Measurements from ENCODE around the gene CLSTN2. TPM values are rescaled to one million over a fixed set of nuclear protein-coding genes. Genes with fewer than 3 reads are reported as not detected.

CLSTN2 gene
- total and polyA plus RNA-seq, 2 of the 8 experiments (the other 6 are each of a cell fraction or from before 2014, with no cell fraction given), result 0.39 to 0.52 TPM

DNA sequence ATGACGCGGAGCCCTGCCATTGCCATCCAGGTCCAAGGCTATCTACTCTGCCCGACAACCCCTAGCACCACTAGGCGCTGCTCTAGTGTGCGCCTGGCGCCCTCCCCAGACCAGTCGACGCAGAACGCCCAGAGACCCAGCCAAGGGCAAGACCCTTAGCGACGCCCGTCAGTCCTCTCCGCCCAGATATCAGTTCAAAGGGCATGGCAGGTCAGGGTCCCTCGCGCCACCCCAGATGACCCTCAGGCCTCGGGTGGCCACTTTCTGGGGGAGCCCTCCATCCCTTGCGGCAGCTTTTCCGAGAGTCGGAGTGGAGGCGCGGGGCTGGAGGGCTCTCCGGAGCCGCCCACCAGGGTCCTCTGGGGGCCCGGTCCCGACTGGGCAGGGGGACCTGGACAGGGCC lies 371 bp upstream of the CLSTN2 start:
- DNase-seq (ENCODE audit: low read depth in 1 of 2, low spot score in 2 of 2), result peak; percentile 71 to 87
- ChIA-PET CTCF (ENCODE audit: partially characterized antibody) (interaction anchor here (0.6 to 5.7 kb wide), 15 partner anchors 8 to 416 kb away, joined by 3 to 60 read pairs (median 4); no protein-coding TSS in a partner anchor), POLR2A (ENCODE audit: partially characterized antibody) (no interaction called here)
- Histone ChIP-seq H3K9me3 (ENCODE audit: insufficient read depth in 2 of 2, low read depth in 1 of 2, low read length in 1 of 2) (no peaks in the 10 kb centered on the region), H3K56ac (replicated peaks; ENCODE audit: insufficient read length, low read depth, low read length) (no peak overlapping the region), H2AFZ (ENCODE audit: low read length) (no peak overlapping the region), H3K9ac (replicated peaks in 1 of 4; ENCODE audit: extremely low read depth in 1 of 4, low read depth in 3 of 4, low read length in 3 of 4) (no peak overlapping the region), H3K4me2 (ENCODE audit: insufficient read depth in 1 of 2, low read depth in 2 of 2, low read length in 2 of 2) (peak overlapping the region; percentile 68 to 99), H3K79me2 (ENCODE audit: control insufficient read depth in 1 of 2, insufficient read depth in 2 of 2, low read length in 2 of 2) (no peaks in the 10 kb centered on the region), H3K23ac (ENCODE audit: insufficient read length) (no peak overlapping the region), H2BK20ac (ENCODE audit: low read length) (no peak overlapping the region), H4K5ac (ENCODE audit: insufficient read length, low read depth, low read length) (no peak overlapping the region), H4K91ac (replicated peaks; ENCODE audit: insufficient read length, low read length) (no peak overlapping the region), H3K79me1 (ENCODE audit: low read depth, low read length) (no peaks in the 10 kb centered on the region), H2BK5ac (ENCODE audit: low read depth, low read length) (no peak overlapping the region), H3K4ac (replicated peaks; ENCODE audit: insufficient read length, low read depth, low read length) (no peak overlapping the region), H3K4me3 (ENCODE audit: extremely low read depth in 1 of 4, insufficient read depth in 2 of 4, low read depth in 3 of 4, low read length in 4 of 4) (peak overlapping the region; percentile 49 to 83 (median 56)), H3K4me1 (replicated peaks in 1 of 4; ENCODE audit: control insufficient read depth in 3 of 4, insufficient read depth in 4 of 4, low read length in 3 of 4) (peaks cover 3 to 7% (median 5%) of the 10 kb centered on the region in 4 experiments; a peak in 5 of 7 replicates), H2BK15ac (ENCODE audit: low read length) (no peak overlapping the region), H3K27ac (ENCODE audit: low read depth, low read length) (no peak overlapping the region), H3K23me2 (ENCODE audit: low read depth, low read length) (peaks cover 11% of the 10 kb centered on the region; the same call in 1 of the 2 replicates), H3K18ac (ENCODE audit: extremely low read depth, low read length) (no peak overlapping the region; the same call in 1 of the 2 replicates), H2BK120ac (replicated peaks; ENCODE audit: low read depth, low read length) (no peak overlapping the region), H4K8ac (ENCODE audit: extremely low read depth, insufficient read depth, low read length) (no peak overlapping the region; the same call in 1 of the 2 replicates), H3K27me3 (replicated peaks in 1 of 4; ENCODE audit: control insufficient read depth in 3 of 4, extremely low read depth in 1 of 4, insufficient read depth in 3 of 4, low read length in 3 of 4) (peaks cover 14 to 30% (median 24%) of the 10 kb centered on the region in 4 experiments), H2AK5ac (ENCODE audit: low read depth, low read length) (no peak overlapping the region), H3K14ac (ENCODE audit: insufficient read length) (no peak overlapping the region), H4K20me1 (replicated peaks in 1 of 2; ENCODE audit: control insufficient read depth in 1 of 2, insufficient read depth in 2 of 2, low read length in 2 of 2) (peaks cover 0 to 4% of the 10 kb centered on the region in 2 experiments), H3K36me3 (ENCODE audit: control insufficient read depth in 2 of 4, insufficient read depth in 4 of 4, low read length in 3 of 4) (no peaks in the 10 kb centered on the region), H2BK12ac (ENCODE audit: low read depth, low read length) (no peak overlapping the region)
- FAIRE-seq, result peak; percentile 66
- WGBS, 2 experiments (ENCODE audit: extremely low coverage in 1 of 2, insufficient coverage in 1 of 2, insufficient read length in 1 of 2, insufficient replicate concordance in 2 of 2, low coverage in 1 of 2, low lambda C conversion rate in 2 of 2, missing lambda C conversion rate in 1 of 2), result 3% methylated on average over 22 of the region's 25 CpGs; no CpG with 5 or more reads in 1 of the 2 experiments
- no peak for TF ChIP-seq CEBPB (IDR thresholded peaks at IDR 0.05; ENCODE audit: low read depth, low read length)
- no peak for TF ChIP-seq SIX5 (IDR thresholded peaks at IDR 0.05; ENCODE audit: low read depth, low read length)
- TF ChIP-seq MAX (IDR thresholded peaks at IDR 0.05), result 0 out of 2 replicates have a peak, but pooled peaks have one; percentile 28
- peak; percentile 48; the same call in 1 of the 2 replicates for TF ChIP-seq YY1 (IDR thresholded peaks at IDR 0.05; ENCODE audit: low read depth, low read length)
- TF ChIP-seq EGR1 (IDR thresholded peaks at IDR 0.05; ENCODE audit: borderline replicate concordance, low read depth, low read length), result no peak
- no peak for TF ChIP-seq GTF2F1 (IDR thresholded peaks at IDR 0.05; ENCODE audit: borderline replicate concordance, low read depth, low read length)
- TF ChIP-seq E2F6 (IDR thresholded peaks at IDR 0.05), result no peak
- TF ChIP-seq KDM5A (IDR thresholded peaks at IDR 0.05; ENCODE audit: low read length), result peak; percentile 44; the same call in 1 of the 2 replicates
- peak; percentile 75 for TF ChIP-seq RFX5 (IDR thresholded peaks at IDR 0.05; ENCODE audit: borderline replicate concordance, low read depth, low read length)
- TF ChIP-seq, protein P1, sequence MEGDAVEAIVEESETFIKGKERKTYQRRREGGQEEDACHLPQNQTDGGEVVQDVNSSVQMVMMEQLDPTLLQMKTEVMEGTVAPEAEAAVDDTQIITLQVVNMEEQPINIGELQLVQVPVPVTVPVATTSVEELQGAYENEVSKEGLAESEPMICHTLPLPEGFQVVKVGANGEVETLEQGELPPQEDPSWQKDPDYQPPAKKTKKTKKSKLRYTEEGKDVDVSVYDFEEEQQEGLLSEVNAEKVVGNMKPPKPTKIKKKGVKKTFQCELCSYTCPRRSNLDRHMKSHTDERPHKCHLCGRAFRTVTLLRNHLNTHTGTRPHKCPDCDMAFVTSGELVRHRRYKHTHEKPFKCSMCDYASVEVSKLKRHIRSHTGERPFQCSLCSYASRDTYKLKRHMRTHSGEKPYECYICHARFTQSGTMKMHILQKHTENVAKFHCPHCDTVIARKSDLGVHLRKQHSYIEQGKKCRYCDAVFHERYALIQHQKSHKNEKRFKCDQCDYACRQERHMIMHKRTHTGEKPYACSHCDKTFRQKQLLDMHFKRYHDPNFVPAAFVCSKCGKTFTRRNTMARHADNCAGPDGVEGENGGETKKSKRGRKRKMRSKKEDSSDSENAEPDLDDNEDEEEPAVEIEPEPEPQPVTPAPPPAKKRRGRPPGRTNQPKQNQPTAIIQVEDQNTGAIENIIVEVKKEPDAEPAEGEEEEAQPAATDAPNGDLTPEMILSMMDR (IDR thresholded peaks at IDR 0.05; ENCODE audit: control extremely low read depth in 1 of 3, insufficient read depth in 1 of 3, low read depth in 1 of 3, low read length in 3 of 3), result peak; percentile 90 to 97 (median 92)

All from H1 (cell line).